Loucy (cell line): ENCODE results near the gene ANKRD65.

Experiments
- H2AFZ ChIP-seq: fragments of 200-600 bp; sonication (generic); 2 replicates; pipeline ENCODE4 v1.6.0; 2016; ENCODE audit warnings: antibody characterized with exemption, mild to moderate bottlenecking, low read length, moderate library complexity
- H3F3A ChIP-seq: fragments of 200-600 bp; 2 replicates; pipeline ENCODE4 v1.6.0; 2016; ENCODE audit warnings: antibody characterized with exemption, low read depth, mild to moderate bottlenecking
- H3K27me3 ChIP-seq: fragments of 200-600 bp; sonication (generic); 2 replicates; pipeline ENCODE4 v1.6.1; 2014; ENCODE audit warnings: low read length, mild to moderate bottlenecking; ENCODE audit not compliant: insufficient read depth, poor library complexity, severe bottlenecking
- H3K36me3 ChIP-seq: fragments of 200-600 bp; sonication (generic); 2 replicates; pipeline ENCODE4 v1.6.1; 2016; ENCODE audit warnings: low read length; ENCODE audit not compliant: insufficient read depth
- H3K4me1 ChIP-seq: fragments of 200-600 bp; sonication (generic); 2 replicates; pipeline ENCODE4 v1.5.1; 2014; ENCODE audit warnings: low read length, mild to moderate bottlenecking; ENCODE audit not compliant: insufficient read depth, poor library complexity, severe bottlenecking
- H3K4me2 ChIP-seq: fragments of 200-600 bp; sonication (generic); 2 replicates; pipeline ENCODE4 v1.6.0; 2014; ENCODE audit warnings: antibody characterized with exemption, low read length, low read depth, mild to moderate bottlenecking; ENCODE audit not compliant: poor library complexity, severe bottlenecking
- H3K4me3 ChIP-seq: fragments of 200-600 bp; sonication (generic); 2 replicates; pipeline ENCODE4 v1.5.1; 2014; ENCODE audit warnings: low read length, mild to moderate bottlenecking, mixed read lengths; ENCODE audit not compliant: poor library complexity, severe bottlenecking
- H3K79me2 ChIP-seq: fragments of 200-600 bp; sonication (generic); 2 replicates; pipeline ENCODE4 v1.6.1; 2014; ENCODE audit warnings: low read length; ENCODE audit not compliant: insufficient read depth
- H3K9ac ChIP-seq: fragments of 200-600 bp; sonication (generic); 2 replicates; pipeline ENCODE4 v1.6.0; 2014; ENCODE audit warnings: mild to moderate bottlenecking, low read depth, low read length, moderate library complexity; ENCODE audit not compliant: poor library complexity, severe bottlenecking
- H3K9me2 ChIP-seq: fragments of 200-600 bp; sonication (generic); replicated peaks from 2 replicates; pipeline ENCODE4 v1.6.1; 2016; ENCODE audit warnings: low read depth, low read length, mixed read lengths
- H3K9me3 ChIP-seq: fragments of 200-600 bp; sonication (generic); 2 replicates; pipeline ENCODE4 v1.6.1; 2014; ENCODE audit warnings: mild to moderate bottlenecking, antibody characterized with exemption, low read length, low read depth; ENCODE audit not compliant: insufficient read depth
- H4K20me1 ChIP-seq: fragments of 200-600 bp; sonication (generic); 2 replicates; pipeline ENCODE4 v1.6.0; 2014; ENCODE audit warnings: antibody characterized with exemption, low read length, mild to moderate bottlenecking; ENCODE audit not compliant: insufficient read depth, poor library complexity, severe bottlenecking
- EZH2phosphoT487 ChIP-seq: fragments of 200-600 bp; IDR thresholded peaks from 2 replicates; pipeline ENCODE4 v1.6.1; 2018; ENCODE audit warnings: antibody characterized with exemption, mild to moderate bottlenecking, moderate library complexity, borderline replicate concordance
- TF ChIP-seq, protein P1 (sequence below): fragments of 200-600 bp; sonication (generic); conservative IDR thresholded peaks from 2 replicates; pipeline ENCODE4 v1.5.1; 2014; ENCODE audit warnings: mild to moderate bottlenecking, antibody characterized with exemption, low read length

Gene ANKRD65

DNA sequence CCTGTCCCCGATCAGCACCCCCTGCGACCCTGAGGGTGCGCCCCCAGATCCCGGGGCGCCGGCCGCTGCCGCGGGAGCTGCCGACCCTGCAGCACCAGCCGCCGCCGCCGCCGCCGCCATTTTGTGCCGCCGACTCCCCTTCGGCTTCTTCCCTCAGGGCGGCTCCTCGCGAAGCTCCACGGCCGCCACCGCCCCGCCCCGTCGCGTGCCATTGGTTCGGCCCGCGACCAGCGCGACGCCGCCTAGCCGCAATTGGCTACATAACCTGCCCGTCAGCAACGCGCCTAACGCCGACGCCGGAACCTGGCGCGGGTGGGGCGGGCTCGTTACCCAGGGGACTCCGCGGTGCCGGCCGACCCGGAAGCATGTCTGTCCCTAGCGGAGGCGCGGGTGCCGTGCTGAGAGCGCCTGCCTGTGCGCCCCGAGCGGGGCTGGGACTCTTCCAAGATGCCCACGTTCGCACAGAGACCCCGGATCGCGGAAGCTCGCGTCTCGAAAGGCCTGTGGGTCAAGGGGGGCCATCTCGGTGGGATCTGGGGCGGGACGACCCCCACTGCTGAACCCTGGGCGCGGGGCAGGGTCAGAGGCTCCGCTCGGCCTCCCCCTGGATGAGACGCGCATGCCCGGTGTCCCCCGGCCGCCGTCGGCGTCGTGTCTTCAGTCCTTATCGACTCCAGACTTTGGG is 21.7 kb downstream of the ANKRD65 start, which contains the start of gene CCNL2:
TSS of gene CCNL2 (minus strand) at position 149 of the 685 bp plus-strand sequence. CDS start at position 120, 29 bp downstream.
- H3K4me2 ChIP-seq, result peak within 1 kb of the TSS; percentile 98
- no peak for TF ChIP-seq EZH2phosphoT487
- TF ChIP-seq, protein P1, sequence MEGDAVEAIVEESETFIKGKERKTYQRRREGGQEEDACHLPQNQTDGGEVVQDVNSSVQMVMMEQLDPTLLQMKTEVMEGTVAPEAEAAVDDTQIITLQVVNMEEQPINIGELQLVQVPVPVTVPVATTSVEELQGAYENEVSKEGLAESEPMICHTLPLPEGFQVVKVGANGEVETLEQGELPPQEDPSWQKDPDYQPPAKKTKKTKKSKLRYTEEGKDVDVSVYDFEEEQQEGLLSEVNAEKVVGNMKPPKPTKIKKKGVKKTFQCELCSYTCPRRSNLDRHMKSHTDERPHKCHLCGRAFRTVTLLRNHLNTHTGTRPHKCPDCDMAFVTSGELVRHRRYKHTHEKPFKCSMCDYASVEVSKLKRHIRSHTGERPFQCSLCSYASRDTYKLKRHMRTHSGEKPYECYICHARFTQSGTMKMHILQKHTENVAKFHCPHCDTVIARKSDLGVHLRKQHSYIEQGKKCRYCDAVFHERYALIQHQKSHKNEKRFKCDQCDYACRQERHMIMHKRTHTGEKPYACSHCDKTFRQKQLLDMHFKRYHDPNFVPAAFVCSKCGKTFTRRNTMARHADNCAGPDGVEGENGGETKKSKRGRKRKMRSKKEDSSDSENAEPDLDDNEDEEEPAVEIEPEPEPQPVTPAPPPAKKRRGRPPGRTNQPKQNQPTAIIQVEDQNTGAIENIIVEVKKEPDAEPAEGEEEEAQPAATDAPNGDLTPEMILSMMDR, result peak; percentile 45
- peak within 1 kb of the TSS; percentile 95 for H3K9ac ChIP-seq
- peaks cover 42% of the 10 kb centered on the region; the same call in 1 of the 2 replicates for H3K36me3 ChIP-seq
- peaks cover 6% of the 10 kb centered on the region for H3K27me3 ChIP-seq
- H3K9me2 ChIP-seq, result no peaks in the 10 kb centered on the region
- no peaks in the 10 kb centered on the region for H3F3A ChIP-seq
- H2AFZ ChIP-seq, result peak within 1 kb of the TSS; percentile 88
- H3K4me1 ChIP-seq, result peaks cover 37% of the 10 kb centered on the region
- H3K4me3 ChIP-seq, result peak within 1 kb of the TSS; percentile 87
- H4K20me1 ChIP-seq, result peaks cover 41% of the 10 kb centered on the region
- H3K79me2 ChIP-seq, result peaks cover 79% of the 10 kb centered on the region
- H3K9me3 ChIP-seq, result no peaks in the 10 kb centered on the region

DNA sequence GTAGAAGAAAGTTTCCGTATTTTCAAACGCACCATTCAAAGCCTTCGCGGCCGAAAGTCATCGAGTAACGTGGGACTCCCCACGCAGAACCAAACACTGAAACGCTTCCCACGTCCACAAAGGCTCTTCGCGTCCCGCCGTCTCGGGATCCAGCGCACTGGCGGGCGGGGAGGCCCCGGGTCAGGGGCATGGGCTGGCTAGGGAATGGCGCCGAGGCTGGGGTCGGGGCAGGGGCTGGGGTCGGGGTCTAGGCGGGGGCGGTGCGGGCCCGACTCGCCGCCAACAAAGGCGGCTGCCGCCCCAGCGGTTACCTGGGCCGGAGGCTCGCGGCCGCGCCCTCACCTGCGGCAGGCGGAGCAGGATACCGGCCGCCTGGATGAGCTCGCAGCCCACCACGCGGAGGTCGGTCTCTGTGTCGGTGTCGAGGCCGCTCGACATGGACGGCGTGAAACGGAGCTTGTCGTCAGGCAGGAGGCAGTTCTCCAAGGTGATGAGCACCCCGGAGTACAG is 22.3 kb downstream of the ANKRD65 start:
- Histone ChIP-seq H3K4me3 (peak overlapping the region; percentile 87), H3K36me3 (peaks cover 46% of the 10 kb centered on the region; the same call in 1 of the 2 replicates), H3F3A (no peaks in the 10 kb centered on the region), H3K4me2 (peak overlapping the region; percentile 98), H3K9ac (peak overlapping the region; percentile 92), H3K4me1 (peaks cover 37% of the 10 kb centered on the region), H2AFZ (peak overlapping the region; percentile 88), H3K27me3 (peaks cover 6% of the 10 kb centered on the region), H3K9me3 (no peaks in the 10 kb centered on the region), H3K9me2 (no peaks in the 10 kb centered on the region), H4K20me1 (peaks cover 44% of the 10 kb centered on the region), H3K79me2 (peaks cover 82% of the 10 kb centered on the region)
- TF ChIP-seq, protein P1, result no peak

- Histone ChIP-seq H3F3A (no peaks in the 10 kb centered on the region), H3K36me3 (peaks cover 49% of the 10 kb centered on the region; the same call in 1 of the 2 replicates)
Measured at GRCh38 chr1:1397839-1398523, 23.1 kb downstream of the ANKRD65 start.

More at GRCh38 chr1:1397839-1398523, 23.1 kb downstream of the ANKRD65 start:
- no peaks in the 10 kb centered on the region for H3K9me3 ChIP-seq
- no peak for TF ChIP-seq EZH2phosphoT487
- TF ChIP-seq, protein P1, result no peak
- H3K9ac ChIP-seq, result peak overlapping the region; percentile 92
- H2AFZ ChIP-seq, result no peak overlapping the region
- peaks cover 37% of the 10 kb centered on the region for H3K4me1 ChIP-seq
- H3K4me3 ChIP-seq, result peak overlapping the region; percentile 87
- peaks cover 44% of the 10 kb centered on the region for H4K20me1 ChIP-seq
- H3K9me2 ChIP-seq, result no peaks in the 10 kb centered on the region
- H3K4me2 ChIP-seq, result peak overlapping the region; percentile 98
- peaks cover 6% of the 10 kb centered on the region for H3K27me3 ChIP-seq
- H3K79me2 ChIP-seq, result peaks cover 86% of the 10 kb centered on the region
